ENCODE data around the gene GOLIM4.

GRCh38 chr3:168044049-168044448 is 51.7 kb downstream of the GOLIM4 start:
- TF ChIP-seq, protein P1, sequence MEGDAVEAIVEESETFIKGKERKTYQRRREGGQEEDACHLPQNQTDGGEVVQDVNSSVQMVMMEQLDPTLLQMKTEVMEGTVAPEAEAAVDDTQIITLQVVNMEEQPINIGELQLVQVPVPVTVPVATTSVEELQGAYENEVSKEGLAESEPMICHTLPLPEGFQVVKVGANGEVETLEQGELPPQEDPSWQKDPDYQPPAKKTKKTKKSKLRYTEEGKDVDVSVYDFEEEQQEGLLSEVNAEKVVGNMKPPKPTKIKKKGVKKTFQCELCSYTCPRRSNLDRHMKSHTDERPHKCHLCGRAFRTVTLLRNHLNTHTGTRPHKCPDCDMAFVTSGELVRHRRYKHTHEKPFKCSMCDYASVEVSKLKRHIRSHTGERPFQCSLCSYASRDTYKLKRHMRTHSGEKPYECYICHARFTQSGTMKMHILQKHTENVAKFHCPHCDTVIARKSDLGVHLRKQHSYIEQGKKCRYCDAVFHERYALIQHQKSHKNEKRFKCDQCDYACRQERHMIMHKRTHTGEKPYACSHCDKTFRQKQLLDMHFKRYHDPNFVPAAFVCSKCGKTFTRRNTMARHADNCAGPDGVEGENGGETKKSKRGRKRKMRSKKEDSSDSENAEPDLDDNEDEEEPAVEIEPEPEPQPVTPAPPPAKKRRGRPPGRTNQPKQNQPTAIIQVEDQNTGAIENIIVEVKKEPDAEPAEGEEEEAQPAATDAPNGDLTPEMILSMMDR (IDR thresholded peaks at IDR 0.05): no peak
- TF ChIP-seq POLR2AphosphoS5 (IDR thresholded peaks at IDR 0.05): no peak
